Endodermal cell (in vitro differentiated cells): Measurements from ENCODE around the gene KLHDC2. TPM values are rescaled to one million over a fixed set of nuclear protein-coding genes. Genes with fewer than 3 reads are reported as not detected.

Experiments
- DNase-seq: peaks from one replicate; pipeline ENCODE4 v3.0.0-alpha.2; 2017
- H3K27ac ChIP-seq: 2 replicates; pipeline ENCODE4 v1.5.1; 2013; ENCODE audit warnings: mild to moderate bottlenecking, low read depth, low read length, moderate library complexity
- H3K27me3 ChIP-seq: 2 replicates; pipeline ENCODE4 v1.6.1; 2013; ENCODE audit warnings: mild to moderate bottlenecking, low read length, moderate library complexity; ENCODE audit not compliant: insufficient read depth, control insufficient read depth, poor library complexity, severe bottlenecking
- H3K36me3 ChIP-seq: 2 replicates; pipeline ENCODE4 v1.7.0; 2013; ENCODE audit warnings: mild to moderate bottlenecking, low read length, moderate library complexity; ENCODE audit not compliant: control insufficient read depth, insufficient read depth
- H3K4me1 ChIP-seq: one replicate; pipeline ENCODE4 v1.7.0; 2013; ENCODE audit warnings: low read length; ENCODE audit not compliant: control insufficient read depth, insufficient read depth
- H3K4me3 ChIP-seq: 2 replicates; pipeline ENCODE4 v1.5.1; 2013; ENCODE audit warnings: mild to moderate bottlenecking, low read length, moderate library complexity
- H3K9ac ChIP-seq: 2 replicates; pipeline ENCODE4 v1.6.1; 2013; ENCODE audit warnings: mild to moderate bottlenecking, low read length, moderate library complexity; ENCODE audit not compliant: poor library complexity, severe bottlenecking; ENCODE audit errors: extremely low read depth
- H3K9me3 ChIP-seq: 2 replicates; pipeline ENCODE4 v1.6.1; 2013; ENCODE audit warnings: mild to moderate bottlenecking, low read length, moderate library complexity; ENCODE audit not compliant: control insufficient read depth
- H3K27ac Mint-ChIP-seq: 2 replicates; pipeline ENCODE4 v1.8.0; 2020; ENCODE audit warnings: mixed read lengths
- H3K27me3 Mint-ChIP-seq: 2 replicates; pipeline ENCODE4 v1.8.0; 2021; ENCODE audit warnings: mild to moderate bottlenecking, mixed read lengths; ENCODE audit not compliant: insufficient read depth
- H3K36me3 Mint-ChIP-seq: 2 replicates; pipeline ENCODE4 v1.8.0; 2020; ENCODE audit warnings: low read depth, mixed read lengths
- H3K4me1 Mint-ChIP-seq: 2 replicates; pipeline ENCODE4 v1.8.0; 2020; ENCODE audit warnings: mixed read lengths
- H3K4me3 Mint-ChIP-seq: 2 replicates; pipeline ENCODE4 v1.8.0; 2020; ENCODE audit warnings: mild to moderate bottlenecking, moderate library complexity, mixed read lengths
- H3K9me3 Mint-ChIP-seq: 2 replicates; pipeline ENCODE4 v1.8.0; 2020; ENCODE audit warnings: mild to moderate bottlenecking, mixed read lengths
- CTCF ChIP-seq: fragments of 200-600 bp; sonication (generic); conservative IDR thresholded peaks from 2 replicates; pipeline ENCODE4 v1.5.0; 2021; ENCODE audit warnings: antibody characterized with exemption, mild to moderate bottlenecking
- WGBS, 2 experiments: methylation state at CpG; one replicate each; pipeline versions ENCODE4 v1.1.5 to v1.1.7; 2013; ENCODE audit warnings: missing lambda C conversion rate in 2 of 2, mixed read lengths in 1 of 2; ENCODE audit not compliant: insufficient coverage in 1 of 2, insufficient read length in 1 of 2; 5-methylcytosine and 5-hydroxymethylcytosine counted together
- total RNA-seq, 2 donors: library from RNA; stranded (reverse); fragmentation: NEBNext Ultra II Directional in 1 of 2; extraction: Animal tissue kit (Norgen Biotek cat#: 25700) in 1 of 2; gene quantifications; 2 replicates in 1 of 2; 3 replicates in 1 of 2; pipeline ENCODE4 v1.2.1, GENCODE V29; 2021

The KLHDC2 gene
- total RNA-seq, 2 donors from 2014 or later = 45.8 to 48.4 TPM

- 70 to 76% methylated on average over 3 to 5 of the region's 5 CpGs for WGBS, 2 experiments
- H3K27me3 ChIP-seq = no peaks in the 10 kb centered on the region
- Mint-ChIP-seq H3K4me3 (no peak overlapping the region), H3K4me1 (no peaks in the 10 kb centered on the region), H3K9me3 (no peaks in the 10 kb centered on the region), H3K36me3 (no peaks in the 10 kb centered on the region), H3K27me3 (peaks cover 3% of the 10 kb centered on the region), H3K27ac (no peak overlapping the region)
- H3K4me3 ChIP-seq = no peak overlapping the region
- H3K27ac ChIP-seq = no peak overlapping the region
- no peak for TF ChIP-seq CTCF
- H3K9ac ChIP-seq = no peak overlapping the region
- no peaks in the 10 kb centered on the region for H3K4me1 ChIP-seq
- no peaks in the 10 kb centered on the region for H3K36me3 ChIP-seq
- DNase-seq = no peak
- no peaks in the 10 kb centered on the region for H3K9me3 ChIP-seq
These were observed 13.3 kb upstream of the KLHDC2 start for GRCh38 chr14:49754570-49755097.

GRCh38 chr14:49755378-49755777 is 12.6 kb upstream of the KLHDC2 start:
- H3K27ac Mint-ChIP-seq = no peak overlapping the region
- H3K27ac ChIP-seq = no peak overlapping the region
- no peak overlapping the region for H3K9ac ChIP-seq
- no peaks in the 10 kb centered on the region for H3K4me1 ChIP-seq
- H3K36me3 Mint-ChIP-seq = no peaks in the 10 kb centered on the region
- no peaks in the 10 kb centered on the region for H3K36me3 ChIP-seq
- DNase-seq = no peak
- no peak for TF ChIP-seq CTCF
- H3K4me3 Mint-ChIP-seq = no peak overlapping the region
- H3K9me3 Mint-ChIP-seq = no peaks in the 10 kb centered on the region
- no peaks in the 10 kb centered on the region for H3K27me3 ChIP-seq
- H3K4me1 Mint-ChIP-seq = no peaks in the 10 kb centered on the region
- no peaks in the 10 kb centered on the region for H3K9me3 ChIP-seq
- no peak overlapping the region for H3K4me3 ChIP-seq
- WGBS, 2 experiments = 81 to 87% methylated on average over 3 of the region's 3 CpGs
- H3K27me3 Mint-ChIP-seq = peaks cover 3% of the 10 kb centered on the region

- 82 to 93% methylated on average over 4 to 6 of the region's 6 CpGs for WGBS, 2 experiments
- Mint-ChIP-seq H3K27me3 (no peaks in the 10 kb centered on the region), H3K9me3 (no peaks in the 10 kb centered on the region), H3K27ac (no peak overlapping the region), H3K4me3 (no peak overlapping the region), H3K4me1 (peaks cover 4% of the 10 kb centered on the region), H3K36me3 (no peaks in the 10 kb centered on the region)
- TF ChIP-seq CTCF = no peak
- Histone ChIP-seq H3K27ac (no peak overlapping the region), H3K4me1 (no peaks in the 10 kb centered on the region), H3K9ac (no peak overlapping the region), H3K27me3 (no peaks in the 10 kb centered on the region), H3K9me3 (no peaks in the 10 kb centered on the region), H3K36me3 (no peaks in the 10 kb centered on the region), H3K4me3 (no peak overlapping the region)
- no peak for DNase-seq
These were observed 6.0 kb upstream of the KLHDC2 start for GRCh38 chr14:49761839-49762551.
